SK-N-MC (cell line): ENCODE measurements around the gene ASB3.

Experiments used
- EZH2 ChIP-seq: fragments of 200-600 bp; sonication (generic); IDR thresholded peaks from one replicate; pipeline ENCODE4 v1.6.1; 2017; ENCODE audit warnings: antibody characterized with exemption
- FOXP2 ChIP-seq: optimal IDR thresholded peaks from 2 replicates; pipeline ENCODE3; 2011; ENCODE audit warnings: mild to moderate bottlenecking, moderate library complexity; ENCODE audit not compliant: insufficient read depth; ENCODE audit errors: extremely low read length, control extremely low read depth
- POLR2AphosphoS5 ChIP-seq: IDR thresholded peaks from 2 replicates; pipeline ENCODE4 v1.6.1; 2012; ENCODE audit warnings: mild to moderate bottlenecking, low read depth, low read length, borderline replicate concordance

GRCh38 chr2:53697686-53698085 is 89.1 kb downstream of the ASB3 start:
- TF ChIP-seq EZH2 (no peak), POLR2AphosphoS5 (no peak), FOXP2 (no peak)
